Neural cell (in vitro differentiated cells): ENCODE measurements around the gene SPINDOC. TPM values are rescaled to one million over a fixed set of nuclear protein-coding genes. Genes with fewer than 3 reads are reported as not detected.

ENCODE experiments used
- H2AFZ ChIP-seq: fragments of 200-600, 300-800 bp; sonication (generic), shearing (Covaris generic); 2 replicates; pipeline ENCODE4 v1.6.0; 2014; ENCODE audit warnings: low read depth, mild to moderate bottlenecking, antibody characterized with exemption, low read length, moderate library complexity
- H3F3A ChIP-seq: fragments of 200-600 bp; shearing (Covaris generic); 2 replicates; pipeline ENCODE4 v1.6.1; 2016; ENCODE audit warnings: mild to moderate bottlenecking, moderate library complexity, mixed read lengths, antibody characterized with exemption, low read length; ENCODE audit not compliant: insufficient read depth, poor library complexity, severe bottlenecking
- H3K27ac ChIP-seq: fragments of 200-600, 300-800 bp; sonication (generic), shearing (Covaris generic); 2 replicates; pipeline ENCODE4 v1.5.1; 2014; ENCODE audit warnings: mild to moderate bottlenecking, low read length, moderate library complexity
- H3K27me3 ChIP-seq: fragments of 300-800, 200-600 bp; sonication (generic), shearing (Covaris generic); 2 replicates; pipeline ENCODE4 v1.6.0; 2014; ENCODE audit warnings: mild to moderate bottlenecking, low read depth, low read length, moderate library complexity; ENCODE audit not compliant: insufficient read depth
- H3K36me3 ChIP-seq: fragments of 300-800, 200-600 bp; sonication (generic), shearing (Covaris generic); 2 replicates; pipeline ENCODE4 v1.5.1; 2014; ENCODE audit warnings: mild to moderate bottlenecking, antibody characterized with exemption, low read length, moderate library complexity; ENCODE audit not compliant: insufficient read depth
- H3K4me2 ChIP-seq: fragments of 300-800, 200-600 bp; sonication (generic), shearing (Covaris generic); 2 replicates; pipeline ENCODE4 v1.6.0; 2014; ENCODE audit warnings: mild to moderate bottlenecking, low read length
- H3K4me3 ChIP-seq: fragments of 300-800, 200-600 bp; sonication (generic), shearing (Covaris generic); 2 replicates; pipeline ENCODE4 v1.5.1; 2014; ENCODE audit warnings: mild to moderate bottlenecking, low read length, moderate library complexity
- H3K79me2 ChIP-seq: fragments of 200-600 bp; shearing (Covaris generic); replicated peaks from 2 replicates; pipeline ENCODE4 v1.6.0; 2014; ENCODE audit warnings: mild to moderate bottlenecking, low read length, moderate library complexity; ENCODE audit not compliant: insufficient read depth
- H3K9ac ChIP-seq: fragments of 300-800, 200-600 bp; sonication (generic), shearing (Covaris generic); 2 replicates; pipeline ENCODE4 v1.6.1; 2016; ENCODE audit warnings: mild to moderate bottlenecking, low read length, mixed read lengths
- H3K9me2 ChIP-seq: fragments of 200-600 bp; shearing (Covaris generic); 2 replicates; pipeline ENCODE4 v1.6.1; 2016; ENCODE audit warnings: mild to moderate bottlenecking, low read length, mixed read lengths; ENCODE audit not compliant: insufficient read depth
- H3K9me3 ChIP-seq: fragments of 200-600, 300-800 bp; sonication (generic), shearing (Covaris generic); 2 replicates; pipeline ENCODE4 v1.6.1; 2016; ENCODE audit warnings: mild to moderate bottlenecking, mixed run types, low read length, moderate library complexity, mixed read lengths
- H4K20me1 ChIP-seq: fragments of 200-600 bp; shearing (Covaris generic); 2 replicates; pipeline ENCODE4 v1.6.1; 2016; ENCODE audit warnings: mild to moderate bottlenecking, mixed run types; ENCODE audit not compliant: insufficient read depth
- EP300 ChIP-seq: fragments of 450-650 bp; conservative IDR thresholded peaks from 2 replicates; pipeline ENCODE4 v1.6.1; 2014; ENCODE audit warnings: antibody characterized with exemption, mild to moderate bottlenecking, moderate library complexity; ENCODE audit not compliant: poor library complexity, severe bottlenecking
- EZH2 ChIP-seq: fragments of 200-600, 300-800 bp; shearing (Covaris generic), sonication (generic); IDR thresholded peaks from 2 replicates; pipeline ENCODE4 v1.6.1; 2014; ENCODE audit warnings: antibody characterized with exemption, low read length, borderline replicate concordance, mild to moderate bottlenecking; ENCODE audit not compliant: insufficient read depth, poor library complexity, severe bottlenecking
- MXI1 ChIP-seq: fragments of 450-650 bp; conservative IDR thresholded peaks from 2 replicates; pipeline ENCODE4 v1.6.1; 2014; ENCODE audit warnings: antibody characterized with exemption, mild to moderate bottlenecking; ENCODE audit not compliant: poor library complexity, severe bottlenecking
- POLR2AphosphoS5 ChIP-seq: IDR thresholded peaks from 2 replicates; pipeline ENCODE4 v1.6.1; 2012
- RAD21 ChIP-seq: fragments of 450-650 bp; conservative IDR thresholded peaks from 2 replicates; pipeline ENCODE4 v1.6.1; 2014; ENCODE audit warnings: antibody characterized with exemption, mild to moderate bottlenecking, moderate library complexity
- SMC3 ChIP-seq: fragments of 450-650 bp; conservative IDR thresholded peaks from 2 replicates; pipeline ENCODE4 v1.6.1; 2014; ENCODE audit warnings: antibody characterized with exemption, mild to moderate bottlenecking, moderate library complexity; ENCODE audit not compliant: poor library complexity
- TAF1 ChIP-seq: IDR thresholded peaks from 2 replicates; pipeline ENCODE4 v1.6.1; 2012; ENCODE audit warnings: low read depth
- polyA plus RNA-seq: library from polyadenylated mRNA; depleted of rRNA; stranded (reverse); fragments of >200 nt; gene quantifications from 2 replicates; pipeline ENCODE4 v1.2.3, GENCODE V29; 2014
- TF ChIP-seq, protein P1 (sequence below): fragments of 450-650 bp; IDR thresholded peaks from 2 replicates; pipeline ENCODE4 v1.5.1; 2014; ENCODE audit warnings: antibody characterized with exemption, mild to moderate bottlenecking, moderate library complexity; ENCODE audit not compliant: poor library complexity, severe bottlenecking
- TF ChIP-seq, protein P2 (sequence below): IDR thresholded peaks from 2 replicates; pipeline ENCODE4 v1.6.1; 2012; ENCODE audit warnings: borderline replicate concordance

The SPINDOC gene
- polyA plus RNA-seq, 1 donor from 2014 or later: 20.3 TPM

DNA sequence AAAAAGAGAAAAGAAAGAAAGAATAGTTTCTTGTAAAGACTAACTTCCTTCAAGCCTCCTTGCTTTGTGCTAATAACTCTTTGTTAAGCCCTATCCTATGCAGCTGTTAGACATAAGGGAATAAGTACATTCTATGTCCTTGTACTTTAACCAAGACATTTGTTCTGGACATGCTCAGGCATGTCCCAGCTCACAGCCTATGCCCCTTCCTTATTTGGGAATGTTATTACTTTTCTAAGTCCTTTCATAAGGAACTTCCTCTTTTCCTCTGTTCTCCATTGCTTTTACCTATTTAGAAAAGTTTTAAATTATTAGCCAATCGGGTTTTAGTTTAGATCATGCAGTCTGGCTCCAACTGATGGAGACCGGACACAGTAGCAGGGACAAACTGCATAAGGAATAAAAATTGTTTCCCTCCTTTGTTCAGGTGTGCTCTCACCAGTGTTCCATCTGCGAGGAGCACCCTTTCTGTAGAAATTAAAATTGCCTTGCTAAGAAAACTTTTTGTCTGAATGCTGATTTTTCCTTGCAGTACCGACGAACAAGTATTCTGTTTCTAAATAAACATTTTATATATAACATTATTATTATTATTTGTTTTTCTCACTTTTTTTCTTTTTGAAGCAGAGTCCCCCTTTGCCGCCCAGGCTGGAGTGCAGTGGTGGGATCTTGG, 21.6 kb upstream of the SPINDOC start:
- Histone ChIP-seq H3K9me3 (peaks cover under 1% of the 10 kb centered on the region), H3K9ac (no peak overlapping the region), H3K9me2 (no peaks in the 10 kb centered on the region), H3K4me3 (no peak overlapping the region), H3K27ac (no peak overlapping the region), H3K36me3 (no peaks in the 10 kb centered on the region), H4K20me1 (no peaks in the 10 kb centered on the region), H3K27me3 (no peaks in the 10 kb centered on the region), H3F3A (no peaks in the 10 kb centered on the region), H2AFZ (no peak overlapping the region), H3K79me2 (no peaks in the 10 kb centered on the region), H3K4me2 (no peak overlapping the region)
- TF ChIP-seq, protein P1, sequence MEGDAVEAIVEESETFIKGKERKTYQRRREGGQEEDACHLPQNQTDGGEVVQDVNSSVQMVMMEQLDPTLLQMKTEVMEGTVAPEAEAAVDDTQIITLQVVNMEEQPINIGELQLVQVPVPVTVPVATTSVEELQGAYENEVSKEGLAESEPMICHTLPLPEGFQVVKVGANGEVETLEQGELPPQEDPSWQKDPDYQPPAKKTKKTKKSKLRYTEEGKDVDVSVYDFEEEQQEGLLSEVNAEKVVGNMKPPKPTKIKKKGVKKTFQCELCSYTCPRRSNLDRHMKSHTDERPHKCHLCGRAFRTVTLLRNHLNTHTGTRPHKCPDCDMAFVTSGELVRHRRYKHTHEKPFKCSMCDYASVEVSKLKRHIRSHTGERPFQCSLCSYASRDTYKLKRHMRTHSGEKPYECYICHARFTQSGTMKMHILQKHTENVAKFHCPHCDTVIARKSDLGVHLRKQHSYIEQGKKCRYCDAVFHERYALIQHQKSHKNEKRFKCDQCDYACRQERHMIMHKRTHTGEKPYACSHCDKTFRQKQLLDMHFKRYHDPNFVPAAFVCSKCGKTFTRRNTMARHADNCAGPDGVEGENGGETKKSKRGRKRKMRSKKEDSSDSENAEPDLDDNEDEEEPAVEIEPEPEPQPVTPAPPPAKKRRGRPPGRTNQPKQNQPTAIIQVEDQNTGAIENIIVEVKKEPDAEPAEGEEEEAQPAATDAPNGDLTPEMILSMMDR: no peak
- TF ChIP-seq EZH2 (no peak), RAD21 (no peak), SMC3 (no peak), EP300 (no peak), TAF1 (no peak), MXI1 (no peak)
- TF ChIP-seq, protein P2, sequence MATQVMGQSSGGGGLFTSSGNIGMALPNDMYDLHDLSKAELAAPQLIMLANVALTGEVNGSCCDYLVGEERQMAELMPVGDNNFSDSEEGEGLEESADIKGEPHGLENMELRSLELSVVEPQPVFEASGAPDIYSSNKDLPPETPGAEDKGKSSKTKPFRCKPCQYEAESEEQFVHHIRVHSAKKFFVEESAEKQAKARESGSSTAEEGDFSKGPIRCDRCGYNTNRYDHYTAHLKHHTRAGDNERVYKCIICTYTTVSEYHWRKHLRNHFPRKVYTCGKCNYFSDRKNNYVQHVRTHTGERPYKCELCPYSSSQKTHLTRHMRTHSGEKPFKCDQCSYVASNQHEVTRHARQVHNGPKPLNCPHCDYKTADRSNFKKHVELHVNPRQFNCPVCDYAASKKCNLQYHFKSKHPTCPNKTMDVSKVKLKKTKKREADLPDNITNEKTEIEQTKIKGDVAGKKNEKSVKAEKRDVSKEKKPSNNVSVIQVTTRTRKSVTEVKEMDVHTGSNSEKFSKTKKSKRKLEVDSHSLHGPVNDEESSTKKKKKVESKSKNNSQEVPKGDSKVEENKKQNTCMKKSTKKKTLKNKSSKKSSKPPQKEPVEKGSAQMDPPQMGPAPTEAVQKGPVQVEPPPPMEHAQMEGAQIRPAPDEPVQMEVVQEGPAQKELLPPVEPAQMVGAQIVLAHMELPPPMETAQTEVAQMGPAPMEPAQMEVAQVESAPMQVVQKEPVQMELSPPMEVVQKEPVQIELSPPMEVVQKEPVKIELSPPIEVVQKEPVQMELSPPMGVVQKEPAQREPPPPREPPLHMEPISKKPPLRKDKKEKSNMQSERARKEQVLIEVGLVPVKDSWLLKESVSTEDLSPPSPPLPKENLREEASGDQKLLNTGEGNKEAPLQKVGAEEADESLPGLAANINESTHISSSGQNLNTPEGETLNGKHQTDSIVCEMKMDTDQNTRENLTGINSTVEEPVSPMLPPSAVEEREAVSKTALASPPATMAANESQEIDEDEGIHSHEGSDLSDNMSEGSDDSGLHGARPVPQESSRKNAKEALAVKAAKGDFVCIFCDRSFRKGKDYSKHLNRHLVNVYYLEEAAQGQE: no peak

DNA sequence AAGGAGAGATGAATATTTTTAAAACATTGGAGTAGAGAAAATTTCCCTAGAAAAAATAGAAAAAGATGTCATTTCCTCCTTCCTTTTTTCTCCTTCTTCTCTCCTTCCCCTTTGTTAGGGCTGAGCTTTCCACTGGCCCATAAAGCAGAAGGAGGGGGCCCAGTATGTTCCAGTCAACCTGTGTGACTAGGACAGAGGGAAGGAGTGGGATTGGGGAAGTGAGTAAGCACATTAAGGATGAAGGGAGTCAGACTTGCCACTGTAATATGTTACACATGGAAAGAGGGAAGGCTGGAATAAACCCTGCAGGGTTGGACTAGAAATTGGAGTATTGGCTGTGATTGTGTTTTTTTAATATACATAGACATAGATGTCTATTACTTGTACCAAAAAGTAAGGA, 20.1 kb upstream of the SPINDOC start:
- H4K20me1 ChIP-seq: no peaks in the 10 kb centered on the region
- no peak overlapping the region for H3K4me3 ChIP-seq
- no peaks in the 10 kb centered on the region for H3K9me2 ChIP-seq
- H3K36me3 ChIP-seq: no peaks in the 10 kb centered on the region
- H3K79me2 ChIP-seq: no peaks in the 10 kb centered on the region
- H2AFZ ChIP-seq: no peak overlapping the region
- no peak overlapping the region for H3K4me2 ChIP-seq
- no peaks in the 10 kb centered on the region for H3K27me3 ChIP-seq
- H3K9me3 ChIP-seq: peaks cover 6% of the 10 kb centered on the region
- TF ChIP-seq MXI1: no peak
- no peak for TF ChIP-seq POLR2AphosphoS5
- TF ChIP-seq SMC3: no peak
- TF ChIP-seq, protein P1: no peak
- no peak for TF ChIP-seq TAF1
- TF ChIP-seq, protein P2: no peak
- TF ChIP-seq RAD21: no peak
- TF ChIP-seq EP300: no peak
- no peak for TF ChIP-seq EZH2
- no peak overlapping the region for H3K27ac ChIP-seq
- no peak overlapping the region for H3K9ac ChIP-seq
- no peaks in the 10 kb centered on the region for H3F3A ChIP-seq
